Lower leg skin (tissue), 3 donors: Measurements from ENCODE around the gene ZNF367.

ENCODE experiments used
- POLR2A ChIP-seq, 2 donors: fragments of 450-650 bp; IDR thresholded peaks; one replicate each; pipeline ENCODE4 v1.6.1; 2016 to 2017; ENCODE audit warnings: antibody characterized with exemption in 2 of 2, mild to moderate bottlenecking in 1 of 2, moderate library complexity in 1 of 2
- TF ChIP-seq, protein P1 (sequence below), 3 donors: fragments of 450-650 bp; IDR thresholded peaks; one replicate each; pipeline ENCODE4 v1.5.1; 2016; ENCODE audit warnings: antibody characterized with exemption in 3 of 3, mild to moderate bottlenecking in 3 of 3, moderate library complexity in 2 of 3

DNA sequence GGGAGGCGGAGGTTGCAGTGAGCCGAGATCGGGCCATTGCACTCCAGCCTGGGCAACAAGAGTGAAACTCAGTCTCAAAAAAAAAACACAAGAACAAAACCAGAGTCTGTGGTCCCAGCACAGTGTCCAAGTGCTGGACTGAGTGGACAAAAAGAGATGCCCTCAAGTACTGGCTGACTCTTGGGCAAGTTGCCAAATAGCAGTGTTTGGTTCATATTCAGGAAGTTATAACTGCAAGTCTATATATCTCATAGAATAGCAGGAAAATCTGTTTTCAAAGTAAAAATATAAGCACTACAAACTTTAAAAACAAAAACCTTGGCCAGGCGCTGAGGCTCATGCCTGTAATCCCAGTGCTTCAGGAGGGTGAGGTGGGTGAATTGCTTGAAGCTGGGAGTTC, 39.1 kb upstream of the ZNF367 start:
- TF ChIP-seq, protein P1, sequence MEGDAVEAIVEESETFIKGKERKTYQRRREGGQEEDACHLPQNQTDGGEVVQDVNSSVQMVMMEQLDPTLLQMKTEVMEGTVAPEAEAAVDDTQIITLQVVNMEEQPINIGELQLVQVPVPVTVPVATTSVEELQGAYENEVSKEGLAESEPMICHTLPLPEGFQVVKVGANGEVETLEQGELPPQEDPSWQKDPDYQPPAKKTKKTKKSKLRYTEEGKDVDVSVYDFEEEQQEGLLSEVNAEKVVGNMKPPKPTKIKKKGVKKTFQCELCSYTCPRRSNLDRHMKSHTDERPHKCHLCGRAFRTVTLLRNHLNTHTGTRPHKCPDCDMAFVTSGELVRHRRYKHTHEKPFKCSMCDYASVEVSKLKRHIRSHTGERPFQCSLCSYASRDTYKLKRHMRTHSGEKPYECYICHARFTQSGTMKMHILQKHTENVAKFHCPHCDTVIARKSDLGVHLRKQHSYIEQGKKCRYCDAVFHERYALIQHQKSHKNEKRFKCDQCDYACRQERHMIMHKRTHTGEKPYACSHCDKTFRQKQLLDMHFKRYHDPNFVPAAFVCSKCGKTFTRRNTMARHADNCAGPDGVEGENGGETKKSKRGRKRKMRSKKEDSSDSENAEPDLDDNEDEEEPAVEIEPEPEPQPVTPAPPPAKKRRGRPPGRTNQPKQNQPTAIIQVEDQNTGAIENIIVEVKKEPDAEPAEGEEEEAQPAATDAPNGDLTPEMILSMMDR (IDR thresholded peaks at IDR 0.05), result no peak
- TF ChIP-seq POLR2A (IDR thresholded peaks at IDR 0.05), result no peak
